Activated CD4-positive, alpha-beta T cell treated with anti-CD3 and anti-CD28 coated beads, Interleukin-10, Interleukin-2, amounts not matched to agents 100 ng/mL and 50 ng/mL, durations not matched to agents 16 hours and 8 hours (primary cell): ENCODE measurements around the gene SMG6.
"Not testable (repeated sequence)": the region's sequence is repeated elsewhere in the genome, so short reads cannot be mapped to it uniquely, and the experiment has no call there.

Experiments
- DNase-seq: peaks from one replicate; pipeline ENCODE4 v3.0.0-alpha.2; 2020

Gene SMG6

GRCh38 chr17:2174468-2175293 is 128.9 kb downstream of the SMG6 start:
- DNase-seq = no peak

DNA sequence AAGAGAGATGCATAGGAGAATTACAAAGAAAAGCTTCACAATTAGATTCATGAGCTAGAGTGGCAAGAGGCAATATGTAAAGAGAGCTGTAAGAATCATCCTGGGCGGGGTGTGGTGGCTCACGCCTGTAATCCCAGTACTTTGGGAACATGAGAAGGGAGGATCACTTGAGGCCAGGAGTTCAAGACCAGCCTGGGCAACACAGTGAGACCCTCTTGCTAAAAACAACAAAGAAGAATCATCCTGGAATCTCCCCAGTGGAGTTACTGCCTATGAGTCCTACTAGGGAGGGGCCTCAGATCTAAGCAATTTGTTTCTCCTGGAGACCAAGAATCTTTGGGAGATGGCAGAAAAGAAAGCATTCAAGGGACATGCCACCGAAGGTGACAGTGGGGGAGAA is 129.6 kb downstream of the SMG6 start:
- DNase-seq = no peak

DNA sequence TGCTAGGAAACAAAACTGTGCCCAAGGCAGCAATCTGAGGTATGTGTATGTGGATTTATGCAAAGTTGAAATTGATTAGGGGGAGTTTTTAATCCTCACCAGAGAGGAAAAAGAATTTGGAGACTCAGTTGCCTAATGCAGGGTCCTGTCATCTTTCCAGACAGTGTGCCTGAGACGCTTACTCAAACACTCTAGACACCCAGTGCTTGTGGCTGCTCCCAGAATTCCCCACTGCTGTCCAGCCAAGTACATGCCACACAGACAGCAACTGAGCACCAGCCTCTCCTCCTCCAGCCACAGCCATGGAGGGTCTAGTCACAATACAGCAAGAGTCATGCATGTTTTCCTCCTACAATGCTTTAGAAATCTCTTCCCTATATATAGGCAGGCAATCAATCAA is 130.6 kb downstream of the SMG6 start:
- DNase-seq = no peak

- DNase-seq = no peak
Measured at GRCh38 chr17:2172077-2172851, 131.3 kb downstream of the SMG6 start.

- no peak for DNase-seq
Measured at GRCh38 chr17:2171702-2172076, 131.9 kb downstream of the SMG6 start.

DNA sequence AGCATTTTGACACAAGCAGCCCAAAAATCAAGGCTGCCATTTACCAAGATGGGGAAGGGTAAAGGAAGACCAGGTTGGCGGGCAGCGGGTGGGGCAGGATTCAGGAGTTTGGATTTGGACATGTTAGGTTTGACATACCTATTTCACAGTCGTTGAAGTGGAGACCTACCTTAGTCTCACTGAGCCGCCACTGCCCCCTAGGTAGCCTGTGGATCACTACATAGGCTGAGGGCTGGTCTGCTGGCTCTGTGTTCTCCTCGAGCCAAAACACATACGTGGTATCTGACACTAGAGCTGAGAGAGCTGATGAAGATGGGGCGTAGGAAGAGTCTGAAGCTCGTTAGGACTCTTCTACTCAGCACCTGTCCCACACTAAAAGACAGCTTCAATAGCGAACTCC is 133.6 kb downstream of the SMG6 start:
- peak; percentile 13 for DNase-seq

DNA sequence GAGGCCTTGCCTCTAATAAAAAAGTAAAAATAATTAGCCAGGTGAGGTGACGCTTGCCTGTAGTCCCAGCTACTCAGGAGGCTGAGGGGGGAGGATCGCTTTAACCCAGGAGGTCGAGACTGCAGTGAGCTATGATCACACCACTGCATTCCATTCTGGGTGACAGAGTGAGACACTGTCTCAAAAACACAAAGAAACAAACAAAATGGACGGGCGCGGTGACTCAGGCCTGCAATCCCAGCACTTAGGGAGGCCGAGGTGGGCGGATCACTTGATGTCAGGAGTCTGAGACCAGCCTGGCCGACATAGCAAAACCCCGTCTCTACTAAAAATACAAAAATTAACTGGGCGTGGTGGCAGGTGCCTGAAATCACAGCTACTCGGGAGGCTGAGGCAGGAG is 137.9 kb downstream of the SMG6 start:
- not testable (repeated sequence) for DNase-seq

DNA sequence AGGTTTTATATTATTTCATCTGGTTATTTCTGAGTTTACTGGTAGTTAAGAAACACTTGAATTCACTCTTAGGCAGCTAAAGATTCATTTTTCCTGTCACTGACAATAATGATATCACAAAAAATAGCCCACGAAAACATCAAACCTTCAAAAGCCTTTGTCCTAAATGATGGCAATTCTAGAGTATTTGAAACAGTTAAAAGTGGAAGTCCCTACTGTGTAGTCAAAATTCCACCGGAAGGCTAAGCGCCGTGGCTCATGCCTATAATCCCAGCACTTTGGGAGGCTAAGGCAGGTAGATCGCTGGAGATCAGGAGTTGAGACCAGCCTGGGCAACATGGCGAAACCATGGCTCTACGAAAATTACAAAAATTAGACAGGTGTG is 145.2 kb downstream of the SMG6 start:
- no peak for DNase-seq

- no peak for DNase-seq
Measured at GRCh38 chr17:2157675-2158395, 145.8 kb downstream of the SMG6 start.

GRCh38 chr17:2157081-2157480 is 146.5 kb downstream of the SMG6 start:
- no peak for DNase-seq

- no peak for DNase-seq
Measured at GRCh38 chr17:2156666-2157065, 146.9 kb downstream of the SMG6 start.

- DNase-seq = no peak
Measured at GRCh38 chr17:2155573-2155972, 148.0 kb downstream of the SMG6 start.

GRCh38 chr17:2151358-2152033 is 152.1 kb downstream of the SMG6 start:
- DNase-seq = no peak

DNA sequence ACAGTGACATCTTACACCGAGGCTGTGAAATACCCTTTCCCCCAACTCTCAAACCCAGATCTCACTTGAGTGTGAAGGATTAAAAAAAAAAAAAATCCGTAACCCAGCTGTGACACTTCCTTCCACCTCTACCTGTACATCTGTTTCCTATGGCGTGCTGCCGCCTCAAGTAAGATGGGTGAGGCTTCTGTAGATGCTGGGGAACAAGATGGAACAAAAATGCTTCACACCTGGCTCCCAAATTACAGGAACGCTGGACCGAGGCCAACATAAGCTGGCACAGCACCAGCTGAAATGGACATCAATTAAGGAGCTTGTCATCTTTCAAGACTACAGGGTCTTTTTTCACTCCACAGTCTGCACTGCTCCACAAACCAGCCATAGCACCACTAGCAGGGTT is 152.8 kb downstream of the SMG6 start:
- no peak for DNase-seq

DNA sequence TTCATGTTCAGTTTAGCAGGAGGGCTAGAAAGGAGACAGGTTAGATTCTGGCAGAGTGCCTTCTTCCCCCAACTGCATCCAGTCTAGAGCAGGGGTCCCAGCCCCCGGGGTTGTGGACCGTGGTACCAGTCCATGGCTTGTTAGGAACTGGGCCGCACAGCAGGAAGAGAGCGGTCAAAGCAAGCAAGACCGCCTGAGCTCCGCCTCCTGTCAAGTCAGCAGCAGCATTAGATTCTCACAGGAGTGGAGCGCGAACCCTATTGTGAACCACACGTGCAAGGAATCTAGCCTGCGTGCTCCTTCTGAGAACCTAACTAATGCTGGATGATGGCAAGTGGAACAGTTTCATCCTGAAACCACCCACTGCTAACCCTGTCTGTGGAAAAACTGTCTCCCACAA is 153.7 kb downstream of the SMG6 start:
- no peak for DNase-seq

- no peak for DNase-seq
Measured at GRCh38 chr17:2146132-2146871, 157.3 kb downstream of the SMG6 start.

DNA sequence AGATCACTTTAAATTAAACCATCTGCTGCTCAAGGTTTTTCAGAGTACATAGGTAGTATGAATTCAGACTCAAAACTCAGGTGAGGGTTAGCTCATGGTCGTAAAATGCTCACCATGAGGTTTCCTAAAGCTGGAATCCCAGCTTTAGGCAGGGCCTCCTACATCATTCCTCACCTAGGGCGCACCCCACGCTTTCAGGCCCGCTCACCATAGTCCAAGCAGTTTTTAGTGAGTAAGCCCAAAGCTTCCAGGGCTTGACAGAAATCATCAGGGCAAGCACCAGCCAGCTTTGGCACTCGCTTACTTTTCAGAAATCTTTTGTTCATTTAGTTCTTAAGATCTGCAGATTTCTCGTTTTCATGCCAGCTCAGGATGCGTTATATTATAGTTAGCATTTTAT is 158.9 kb downstream of the SMG6 start:
- no peak for DNase-seq

GRCh38 chr17:2143332-2143731 is 160.3 kb downstream of the SMG6 start:
- no peak for DNase-seq

GRCh38 chr17:2142682-2143081 is 160.9 kb downstream of the SMG6 start:
- DNase-seq = not testable (repeated sequence)

DNA sequence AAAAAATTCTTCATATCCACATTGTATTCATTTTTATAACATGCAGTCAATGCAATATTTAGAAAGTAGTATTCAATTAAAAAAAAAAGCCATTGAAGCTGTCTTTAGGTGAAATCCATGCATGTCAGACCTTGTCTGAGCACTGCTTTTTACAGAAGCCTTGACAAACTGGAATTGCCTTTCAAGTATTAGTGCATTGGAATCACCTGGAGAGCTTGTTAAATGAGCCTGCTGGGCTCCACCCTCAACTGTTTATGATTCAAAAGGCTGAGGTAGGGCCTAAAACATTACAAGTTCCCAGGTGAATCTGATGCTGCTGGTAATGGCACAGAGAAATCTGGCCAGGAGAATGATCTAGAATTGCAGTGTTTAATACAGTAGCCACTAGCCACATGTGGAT is 162.9 kb downstream of the SMG6 start:
- DNase-seq = no peak

GRCh38 chr17:2138761-2139160 is 164.8 kb downstream of the SMG6 start:
- DNase-seq = no peak

GRCh38 chr17:2138318-2138717 is 165.3 kb downstream of the SMG6 start:
- peak; percentile 18 for DNase-seq
